ENCODE results near the gene NIPAL4.

GRCh38 chr5:157459715-157460599, at the start of gene NIPAL4:
- no peak for TF ChIP-seq CTCF (conservative IDR thresholded peaks at IDR 0.05; ENCODE audit: low read depth, low read length)
- peak; percentile 43 for TF ChIP-seq EZH2 (IDR thresholded peaks at IDR 0.05; ENCODE audit: borderline replicate concordance, low read depth, low read length, poor library complexity, severe bottlenecking)

Measured in A673 (cell line).